Head of caudate nucleus (tissue), 42 donors: Measurements from ENCODE around the gene USP13.

Experiments
- DNase-seq, 42 donors: peaks; one replicate each; pipeline versions ENCODE4 v3.0.0 to v3.0.0-alpha.2; 2020 to 2021; ENCODE audit warnings: mixed read lengths in 7 of 42
- intact Hi-C: fragments of 100-400 bp; cut with DNase I; formaldehyde crosslinking; loops from one replicate; pipeline ENCODE4 v1.15.0; 2022

The USP13 gene

GRCh38 chr3:179651687-179652446 lies 973 bp upstream of the USP13 start:
- intact Hi-C loops = loop anchor here (2.0 kb wide), 1 partner anchor 47 kb away; the partner anchor contains the start of genes MRPL47 and NDUFB5
- DNase-seq = peak in 13 of 42 donors; percentile 5 to 52 (median 25)

- intact Hi-C loops = no loop called here
- peak; percentile 67 to 93 (median 82) for DNase-seq
Measured at GRCh38 chr3:179653096-179653797, 407 bp downstream of the USP13 start.

DNA sequence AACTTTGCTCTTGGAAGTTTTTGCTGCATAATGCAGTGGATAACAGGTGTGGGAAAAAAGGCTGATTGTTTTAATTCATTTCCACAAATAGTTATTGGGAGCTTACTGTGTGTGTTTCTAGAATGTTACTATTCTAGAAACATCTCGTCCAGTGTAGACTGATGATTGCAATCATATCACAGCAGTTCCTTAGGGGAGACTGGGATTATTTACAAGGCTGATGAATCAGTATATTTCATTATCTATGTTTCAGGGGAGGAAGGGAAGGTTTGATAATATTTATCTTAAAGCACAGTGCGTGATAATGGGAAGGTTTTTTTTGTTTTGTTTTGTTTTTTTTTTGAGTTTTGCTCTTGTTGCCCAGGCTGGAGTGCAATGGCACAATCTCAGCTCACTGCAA lies 2.4 kb downstream of the USP13 start:
- intact Hi-C loops = no loop called here
- DNase-seq = no peak

GRCh38 chr3:179658606-179659005 lies 5.8 kb downstream of the USP13 start:
- no peak for DNase-seq
- intact Hi-C loops = no loop called here

DNA sequence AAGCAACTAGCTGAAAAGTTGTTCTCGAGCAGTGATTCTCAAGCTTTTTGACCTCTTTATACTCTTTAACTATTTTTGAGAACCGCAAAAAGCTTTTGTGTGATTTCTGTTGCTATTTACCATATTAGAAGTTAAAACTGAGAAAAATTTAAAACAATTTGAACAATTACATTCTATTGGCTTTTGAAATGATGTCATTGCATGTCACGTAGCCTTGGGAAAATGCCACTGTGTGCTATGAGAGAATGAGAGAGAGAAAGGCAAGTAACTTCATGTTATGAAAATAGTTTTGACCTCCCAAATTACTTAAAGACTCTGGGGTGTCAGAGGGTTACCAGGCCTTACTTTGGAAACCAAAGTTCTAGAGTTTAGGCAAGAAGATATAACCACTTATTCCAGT lies 8.0 kb downstream of the USP13 start:
- intact Hi-C loops = no loop called here
- DNase-seq = no peak

- no peak for DNase-seq
- intact Hi-C loops = no loop called here
Measured at GRCh38 chr3:179661777-179662176, 8.9 kb downstream of the USP13 start.

DNA sequence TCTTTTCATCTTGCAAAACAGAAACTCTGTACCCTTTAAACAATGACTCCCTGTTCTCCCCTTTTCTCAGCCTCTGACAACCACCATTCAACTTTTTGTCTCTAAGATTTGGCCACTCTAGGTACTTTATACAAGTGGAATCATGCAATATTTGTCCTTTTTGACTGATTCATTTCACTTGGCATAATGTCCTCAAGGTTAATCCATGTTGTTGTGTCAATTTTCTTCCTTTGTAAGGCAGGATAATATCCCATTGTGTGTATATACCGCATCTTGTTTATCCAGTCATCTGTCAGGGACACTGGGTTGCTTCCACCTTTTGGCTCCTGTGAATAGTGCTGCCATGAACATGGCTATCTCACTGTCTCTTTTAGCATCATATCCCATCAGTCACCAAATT lies 10.3 kb downstream of the USP13 start:
- intact Hi-C loops = no loop called here
- DNase-seq = no peak

DNA sequence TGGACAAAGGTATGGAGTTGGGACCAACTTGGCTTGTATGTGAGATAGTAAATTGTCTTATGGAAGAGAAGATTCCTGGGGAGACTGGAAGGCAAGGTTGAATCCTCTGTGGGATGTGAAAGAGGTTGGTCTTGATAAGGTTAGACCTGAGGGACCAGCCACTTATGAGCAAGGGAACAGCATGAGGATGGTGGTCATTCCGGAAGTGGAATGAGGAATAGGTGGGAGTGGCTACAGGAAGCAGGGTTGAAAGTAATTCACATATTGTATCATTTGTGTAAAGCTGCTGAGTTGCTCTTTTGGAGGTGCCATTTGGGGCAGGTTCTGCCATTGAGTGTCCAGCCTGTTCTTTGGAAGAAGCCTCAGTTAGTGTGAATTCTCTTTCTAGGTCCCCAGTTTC lies 13.2 kb downstream of the USP13 start:
- intact Hi-C loops = no loop called here

GRCh38 chr3:179666436-179667035 lies 13.7 kb downstream of the USP13 start:
- intact Hi-C loops = no loop called here
- peak in 38 of 42 donors; percentile 13 to 71 (median 48) for DNase-seq

More for the DNA sequence above, 13.2 kb downstream of the USP13 start:
- DNase-seq = no peak

DNA sequence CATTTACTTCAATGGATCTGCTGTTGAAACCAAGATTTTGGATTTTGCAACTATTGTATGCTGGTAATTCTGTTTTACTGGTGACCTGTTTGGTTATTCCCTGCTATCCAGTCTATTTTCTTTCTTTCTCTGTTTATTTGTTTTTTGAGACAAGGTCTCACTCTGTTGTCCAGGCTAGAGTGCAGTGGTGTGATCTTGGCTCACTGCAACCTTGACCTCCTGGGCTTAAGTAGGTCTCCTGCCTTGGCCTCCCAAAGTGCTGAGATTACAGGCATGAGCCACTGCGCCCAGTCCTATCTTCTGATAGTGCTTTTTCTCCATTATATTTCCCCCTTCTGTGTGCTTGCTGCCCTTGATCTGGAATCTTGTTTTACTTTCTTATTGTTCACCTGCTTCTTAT lies 15.6 kb downstream of the USP13 start:
- no peak for DNase-seq
- intact Hi-C loops = no loop called here

- intact Hi-C loops = no loop called here
Measured at GRCh38 chr3:179670311-179670710, 17.5 kb downstream of the USP13 start.

DNA sequence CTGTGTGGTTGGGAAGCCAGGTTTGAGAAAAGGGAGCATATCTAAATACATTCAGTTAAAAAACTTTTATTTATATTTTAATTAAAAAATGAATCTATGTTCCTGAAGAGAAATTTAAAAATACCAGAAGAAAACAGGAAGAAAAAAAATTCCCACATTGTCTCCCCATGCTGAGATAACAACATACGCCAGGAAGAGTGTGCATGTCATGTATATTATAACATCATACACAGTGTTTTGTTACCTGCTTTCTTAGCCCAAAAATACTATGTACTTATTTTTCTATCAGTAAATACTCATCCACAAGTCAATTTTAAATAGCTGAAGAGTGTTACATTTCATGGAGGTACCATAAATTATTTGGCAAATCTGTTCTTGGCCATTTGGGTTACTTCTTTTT lies 18.5 kb downstream of the USP13 start:
- no peak for DNase-seq
- intact Hi-C loops = no loop called here

More at GRCh38 chr3:179670311-179670710, 17.5 kb downstream of the USP13 start:
- no peak for DNase-seq

- no peak for DNase-seq
- intact Hi-C loops = no loop called here
Measured at GRCh38 chr3:179671747-179672242, 19.0 kb downstream of the USP13 start.

DNA sequence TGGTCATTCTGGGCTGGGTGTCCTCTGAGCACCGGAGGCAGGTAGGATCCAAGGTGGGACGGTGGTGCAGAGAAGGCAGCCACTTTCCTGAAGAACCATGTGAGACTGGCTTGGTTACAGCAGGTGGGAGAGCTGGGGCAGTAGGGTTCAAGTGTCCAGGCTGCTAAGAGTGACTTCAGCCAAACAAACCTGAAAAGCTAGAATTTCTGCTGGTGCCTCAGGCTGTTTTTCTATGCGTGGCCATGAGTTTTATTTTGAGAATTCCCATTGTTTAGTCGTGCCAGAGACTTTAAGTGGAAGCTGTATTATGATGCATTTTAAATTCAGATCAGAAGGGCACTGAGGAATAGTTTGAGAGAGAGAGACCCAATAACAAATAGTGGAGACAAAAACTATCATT lies 20.1 kb downstream of the USP13 start:
- intact Hi-C loops = no loop called here
- DNase-seq = no peak

- intact Hi-C loops = no loop called here
- no peak for DNase-seq
Measured at GRCh38 chr3:179673523-179673922, 20.7 kb downstream of the USP13 start.

GRCh38 chr3:179676081-179676480 lies 23.2 kb downstream of the USP13 start:
- intact Hi-C loops = no loop called here
- DNase-seq = no peak

DNA sequence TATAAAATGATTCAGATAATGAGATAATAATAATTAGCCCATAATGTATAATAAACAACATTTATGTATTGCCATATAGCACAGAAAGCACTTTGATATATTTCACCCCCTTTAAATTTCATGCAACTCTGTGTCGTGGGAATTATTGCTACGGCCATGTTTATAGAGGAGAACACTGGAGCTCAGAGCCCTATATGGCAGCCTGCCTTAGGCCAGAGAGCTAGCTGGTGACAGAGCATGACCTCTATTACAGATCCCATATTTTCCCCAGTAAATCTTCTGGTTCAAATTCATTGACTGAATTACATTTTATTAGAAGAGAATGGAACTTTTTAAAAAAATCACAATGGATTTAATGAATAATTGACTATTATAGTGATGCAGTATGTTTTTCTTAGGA lies 25.0 kb downstream of the USP13 start:
- intact Hi-C loops = no loop called here
- no peak for DNase-seq

DNA sequence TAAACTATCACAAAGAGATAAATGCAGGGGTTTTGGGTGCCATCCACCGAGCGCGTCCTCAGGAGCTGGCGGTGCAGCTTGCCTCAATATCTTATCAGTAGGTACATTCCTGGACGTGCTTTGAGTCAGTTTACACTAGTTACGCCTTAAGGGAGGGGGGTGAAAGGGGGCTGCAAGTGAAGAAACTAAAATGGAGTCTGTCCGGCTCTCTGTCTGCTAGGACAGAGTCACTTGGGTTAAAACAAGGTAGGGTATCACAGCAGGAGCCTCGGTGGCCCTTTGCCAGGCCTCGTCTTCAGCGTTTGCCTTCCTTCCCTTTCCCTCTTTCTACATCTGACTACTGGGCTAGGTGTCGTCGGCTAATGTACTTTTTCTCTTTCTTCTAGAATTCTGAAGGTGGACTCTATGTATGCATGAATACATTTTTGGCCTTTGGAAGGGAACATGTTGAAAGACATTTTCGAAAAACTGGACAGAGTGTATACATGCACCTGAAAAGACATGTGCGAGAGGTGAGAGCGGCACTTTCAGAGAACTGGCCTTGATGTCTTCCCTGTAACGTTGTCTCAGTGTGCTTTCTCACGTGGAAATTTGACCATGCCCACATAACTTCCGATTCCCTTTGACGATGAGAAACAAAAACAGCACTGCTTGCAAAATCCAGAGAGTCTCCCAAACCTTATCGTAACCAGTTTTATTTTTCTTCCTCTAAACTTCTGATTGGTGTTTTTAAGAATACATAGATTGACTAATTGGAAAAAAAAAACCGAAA lies 28.8 kb downstream of the USP13 start:
- no peak for DNase-seq
- intact Hi-C loops = no loop called here

DNA sequence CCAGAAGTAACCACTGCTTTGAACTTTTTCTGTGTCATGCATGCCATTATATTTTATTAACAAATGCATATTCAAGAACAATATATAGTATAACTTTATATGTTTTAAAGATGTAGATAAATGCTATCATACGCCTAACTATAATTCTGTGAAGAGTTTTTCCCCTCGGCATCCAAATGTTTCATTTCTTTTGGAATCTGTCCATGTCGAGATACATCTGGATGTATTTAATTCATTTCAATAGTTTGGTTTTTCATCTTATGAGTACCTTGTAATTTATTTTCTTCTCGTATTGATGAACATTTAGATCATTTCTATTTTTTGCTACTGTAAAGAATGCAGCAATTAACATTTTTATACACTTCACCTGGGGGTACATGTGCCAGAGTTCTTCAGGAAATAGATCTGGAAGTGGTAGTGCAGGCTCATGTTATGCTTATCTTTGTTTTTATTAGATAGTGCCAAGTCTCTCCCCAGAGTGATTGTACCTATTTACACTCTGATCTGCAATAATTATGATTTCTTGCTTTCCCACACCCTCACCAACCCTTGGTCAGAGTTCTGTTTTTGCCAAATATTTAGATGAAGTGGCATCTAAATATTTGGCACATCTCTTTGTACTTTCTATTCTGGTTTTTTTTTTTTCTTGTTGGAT lies 29.7 kb downstream of the USP13 start:
- no peak for DNase-seq
- intact Hi-C loops = no loop called here
